GM23248 (cell line): ENCODE data around the gene SIGLEC11. TPM values are rescaled to one million over a fixed set of nuclear protein-coding genes. Genes with fewer than 3 reads are reported as not detected.
"Not testable (repeated sequence)": the region's sequence is repeated elsewhere in the genome, so short reads cannot be mapped to it uniquely, and the experiment has no call there.

Experiments used
- DNase-seq: peaks from one replicate; pipeline ENCODE4 v3.0.0-alpha.2; 2015
- H2AFZ ChIP-seq: fragments of 200-600 bp; sonication (generic); 2 replicates; pipeline ENCODE4 v1.6.1; 2016; ENCODE audit warnings: antibody characterized with exemption
- H3F3A ChIP-seq: fragments of 200-600 bp; sonication (generic); 2 replicates; pipeline ENCODE4 v1.6.1; 2016; ENCODE audit warnings: mild to moderate bottlenecking, antibody characterized with exemption, mixed run types; ENCODE audit not compliant: insufficient read depth
- H3K27ac ChIP-seq: fragments of 200-600 bp; sonication (generic); 2 replicates; pipeline ENCODE4 v1.5.1; 2016; ENCODE audit warnings: mild to moderate bottlenecking
- H3K27me3 ChIP-seq: fragments of 200-600 bp; sonication (generic); replicated peaks from 2 replicates; pipeline ENCODE4 v1.6.1; 2016; ENCODE audit warnings: mild to moderate bottlenecking; ENCODE audit not compliant: insufficient read depth
- H3K36me3 ChIP-seq: fragments of 200-600 bp; sonication (generic); 2 replicates; pipeline ENCODE4 v1.6.1; 2016; ENCODE audit warnings: low read depth, mild to moderate bottlenecking
- H3K4me1 ChIP-seq: fragments of 200-600 bp; sonication (generic); 2 replicates; pipeline ENCODE4 v1.6.1; 2016; ENCODE audit warnings: mild to moderate bottlenecking; ENCODE audit not compliant: insufficient read depth
- H3K4me2 ChIP-seq: fragments of 200-600 bp; sonication (generic); one replicate; pipeline ENCODE4 v1.6.1; 2016; ENCODE audit warnings: mild to moderate bottlenecking; ENCODE audit not compliant: unreplicated experiment
- H3K4me3 ChIP-seq: fragments of 200-600 bp; sonication (generic); 2 replicates; pipeline ENCODE4 v1.5.1; 2016; ENCODE audit warnings: mild to moderate bottlenecking
- H3K79me2 ChIP-seq: fragments of 200-600 bp; sonication (generic); 2 replicates; pipeline ENCODE4 v1.6.1; 2016; ENCODE audit warnings: mild to moderate bottlenecking; ENCODE audit not compliant: insufficient read depth
- H3K9ac ChIP-seq: fragments of 200-600 bp; sonication (generic); 2 replicates; pipeline ENCODE4 v1.6.1; 2016; ENCODE audit warnings: mild to moderate bottlenecking
- H3K9me2 ChIP-seq: fragments of 200-600 bp; sonication (generic); 2 replicates; pipeline ENCODE4 v1.6.1; 2016; ENCODE audit warnings: mixed run types, mild to moderate bottlenecking, moderate library complexity; ENCODE audit not compliant: insufficient read depth
- H3K9me3 ChIP-seq: fragments of 200-600 bp; sonication (generic); one replicate; pipeline ENCODE4 v1.6.1; 2017; ENCODE audit warnings: low read depth
- H4K20me1 ChIP-seq: fragments of 200-600 bp; sonication (generic); 2 replicates; pipeline ENCODE4 v1.6.0; 2016; ENCODE audit not compliant: insufficient read depth
- EZH2 ChIP-seq: fragments of 200-600 bp; sonication (generic); IDR thresholded peaks from 2 replicates; pipeline ENCODE4 v1.6.1; 2018; ENCODE audit warnings: antibody characterized with exemption, mild to moderate bottlenecking; ENCODE audit not compliant: insufficient read depth, poor library complexity, severe bottlenecking
- EZH2phosphoT487 ChIP-seq: fragments of 200-600 bp; sonication (generic); IDR thresholded peaks from 2 replicates; pipeline ENCODE4 v1.6.1; 2018; ENCODE audit warnings: antibody characterized with exemption, moderate library complexity, mild to moderate bottlenecking, low read depth; ENCODE audit not compliant: insufficient read depth
- WGBS, 2 experiments: methylation state at CpG; one replicate each; pipeline ENCODE4 v1.1.6; 2015 to 2017; ENCODE audit warnings: low lambda C conversion rate in 2 of 2, low coverage in 1 of 2; ENCODE audit errors: missing lambda C conversion rate in 2 of 2; 5-methylcytosine and 5-hydroxymethylcytosine counted together
- in situ Hi-C: fragments of 300-500 bp; cut with MboI; formaldehyde crosslinking; loops from 2 replicates; pipeline ENCODE4 v1.15.0; 2020
- polyA plus RNA-seq: library from polyadenylated mRNA; unstranded; fragments of >200 nt; fragmentation: Nextera tagmentation; extraction: Ambion mirVana; gene quantifications from 2 replicates; pipeline ENCODE4 v1.2.1, GENCODE V29; 2016
- total RNA-seq: library from RNA; depleted of rRNA; stranded (reverse); fragments of >200 nt; shearing (Covaris generic); gene quantifications from 2 replicates; pipeline ENCODE4 v1.2.3, GENCODE V29; 2014

The SIGLEC11 gene
- total and polyA plus RNA-seq, 2 experiments from 2014 or later: not detected

DNA sequence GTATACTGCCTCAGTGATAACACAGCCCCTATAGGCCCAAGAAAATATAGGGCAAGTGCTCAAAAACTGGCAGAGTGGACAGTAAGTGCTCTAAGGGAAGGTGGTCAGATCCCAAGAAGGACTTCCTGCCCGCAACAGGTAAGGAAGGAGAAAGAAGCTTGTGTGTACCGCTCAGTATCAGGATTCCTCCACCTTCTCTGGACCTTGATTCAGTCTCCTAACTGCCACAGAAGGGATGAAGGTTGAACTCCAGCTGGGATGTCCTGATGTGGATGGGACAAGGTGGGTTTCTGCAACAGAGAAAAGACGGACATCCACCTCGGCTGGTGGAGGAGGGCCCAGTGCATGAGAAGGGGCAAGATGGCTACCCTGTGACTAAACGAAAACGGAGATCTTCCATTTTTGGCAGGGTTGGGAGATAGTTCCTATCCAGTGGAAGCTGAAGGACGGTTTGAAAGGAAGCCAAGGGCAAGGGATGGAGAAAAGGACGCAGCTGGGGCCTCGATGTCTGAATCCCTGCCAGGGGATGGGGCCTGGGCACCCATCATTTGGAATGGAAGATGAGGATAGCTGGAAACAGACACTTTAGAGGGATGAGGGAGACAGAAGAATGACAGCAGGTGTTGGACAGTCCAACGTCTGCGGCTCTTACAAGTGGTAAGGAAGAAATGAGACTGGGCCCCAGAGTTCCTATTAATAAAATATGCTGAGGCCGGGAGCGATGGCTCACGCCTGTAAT is 33.3 kb downstream of the SIGLEC11 start:
- Histone ChIP-seq H2AFZ (no peak overlapping the region), H3K27me3 (no peaks in the 10 kb centered on the region), H3F3A (peaks cover 16% of the 10 kb centered on the region), H3K79me2 (peaks cover 64% of the 10 kb centered on the region), H3K4me3 (peak overlapping the region; percentile 98), H3K4me2 (peak overlapping the region; percentile 80), H3K9me3 (no peaks in the 10 kb centered on the region), H3K9ac (no peak overlapping the region; the same call in 1 of the 2 replicates), H3K9me2 (no peaks in the 10 kb centered on the region), H3K4me1 (peaks cover 8% of the 10 kb centered on the region; the same call in 1 of the 2 replicates), H3K36me3 (peaks cover 7% of the 10 kb centered on the region; the same call in 1 of the 2 replicates), H3K27ac (peak overlapping the region; percentile 87), H4K20me1 (no peaks in the 10 kb centered on the region)
- no peak for TF ChIP-seq EZH2phosphoT487
- no peak for TF ChIP-seq EZH2
- 86% methylated on average over 14 of the region's 14 CpGs for WGBS, 2 experiments
- in situ Hi-C loops: loop anchor here (25.0 kb wide), 1 partner anchor 210 kb away; no protein-coding TSS in a partner anchor
- DNase-seq: no peak

GRCh38 chr19:49926515-49926914 is 34.5 kb downstream of the SIGLEC11 start:
- in situ Hi-C loops: loop anchor here (25.0 kb wide), 1 partner anchor 211 kb away; no protein-coding TSS in a partner anchor

GRCh38 chr19:49925486-49925885 is 35.5 kb downstream of the SIGLEC11 start:
- Histone ChIP-seq H2AFZ (no peak overlapping the region), H3K9me3 (no peaks in the 10 kb centered on the region), H3K9ac (no peak overlapping the region), H3K27me3 (no peaks in the 10 kb centered on the region), H3F3A (peaks cover 16% of the 10 kb centered on the region), H4K20me1 (no peaks in the 10 kb centered on the region), H3K36me3 (peaks cover 7% of the 10 kb centered on the region; the same call in 1 of the 2 replicates), H3K9me2 (no peaks in the 10 kb centered on the region), H3K4me2 (no peak overlapping the region), H3K27ac (no peak overlapping the region), H3K4me3 (no peak overlapping the region), H3K4me1 (peaks cover 19% of the 10 kb centered on the region), H3K79me2 (peaks cover 87% of the 10 kb centered on the region)
- 96 to 98% methylated on average over 5 of the region's 5 CpGs for WGBS, 2 experiments
- in situ Hi-C loops: loop anchor here (25.0 kb wide), 1 partner anchor 212 kb away; no protein-coding TSS in a partner anchor
- no peak for DNase-seq
- TF ChIP-seq EZH2phosphoT487: no peak
- TF ChIP-seq EZH2: no peak

More at GRCh38 chr19:49926515-49926914, 34.5 kb downstream of the SIGLEC11 start:
- peaks cover 7% of the 10 kb centered on the region; the same call in 1 of the 2 replicates for H3K36me3 ChIP-seq
- H3K27me3 ChIP-seq: no peaks in the 10 kb centered on the region
- H3F3A ChIP-seq: peaks cover 16% of the 10 kb centered on the region
- WGBS, 2 experiments: 87% methylated on average over 10 of the region's 10 CpGs
- DNase-seq: no peak
- no peak overlapping the region for H3K4me3 ChIP-seq
- no peaks in the 10 kb centered on the region for H3K9me3 ChIP-seq
- H3K79me2 ChIP-seq: peaks cover 76% of the 10 kb centered on the region
- TF ChIP-seq EZH2 (no peak), EZH2phosphoT487 (no peak)
- H3K27ac ChIP-seq: no peak overlapping the region
- no peak overlapping the region for H2AFZ ChIP-seq
- H3K9me2 ChIP-seq: no peaks in the 10 kb centered on the region
- H3K9ac ChIP-seq: no peak overlapping the region
- H3K4me2 ChIP-seq: no peak overlapping the region
- no peaks in the 10 kb centered on the region for H4K20me1 ChIP-seq
- peaks cover 19% of the 10 kb centered on the region for H3K4me1 ChIP-seq

- H2AFZ ChIP-seq, H3K27me3 ChIP-seq, H3K9me3 ChIP-seq, H3K36me3 ChIP-seq, DNase-seq, H3K9me2 ChIP-seq, H3K27ac ChIP-seq, H4K20me1 ChIP-seq, H3K9ac ChIP-seq, H3K4me3 ChIP-seq, H3K4me2 ChIP-seq: not testable (repeated sequence)
- Histone ChIP-seq H3F3A (peaks cover 16% of the 10 kb centered on the region), H3K79me2 (peaks cover 93% of the 10 kb centered on the region), H3K4me1 (peaks cover 19% of the 10 kb centered on the region)
- in situ Hi-C loops: loop anchor here (25.0 kb wide), 1 partner anchor 212 kb away; no protein-coding TSS in a partner anchor
- 92 to 94% methylated on average over 13 of the region's 13 CpGs for WGBS, 2 experiments
Measured at GRCh38 chr19:49924881-49925210, 36.1 kb downstream of the SIGLEC11 start.
